Suppressor macrophage treated with lipopolysaccharide for 1 hour (primary cell): ENCODE results near the gene APP.

Experiments
- DNase-seq, 3 donors: peaks; one replicate each; pipeline ENCODE4 v3.0.0-alpha.2; 2020 to 2022

The APP gene

GRCh38 chr21:25967901-25968438 lies 202.6 kb downstream of the APP start:
- no peak for DNase-seq

GRCh38 chr21:25967181-25967900 lies 203.2 kb downstream of the APP start:
- peak; percentile 68 to 85 (median 82) for DNase-seq

- peak in 1 of 3 donors; percentile 11 for DNase-seq
These were observed 204.4 kb downstream of the APP start for GRCh38 chr21:25965951-25966707.

- no peak for DNase-seq
These were observed 205.6 kb downstream of the APP start for GRCh38 chr21:25964926-25965325.

- DNase-seq, result peak; percentile 79 to 93 (median 88)
These were observed 206.6 kb downstream of the APP start for GRCh38 chr21:25964015-25964414.

GRCh38 chr21:25963181-25963580 lies 207.4 kb downstream of the APP start:
- DNase-seq, result peak; percentile 44 to 74 (median 64)

GRCh38 chr21:25961042-25961441 lies 209.5 kb downstream of the APP start:
- no peak for DNase-seq

GRCh38 chr21:25960402-25960801 lies 210.2 kb downstream of the APP start:
- DNase-seq, result no peak

GRCh38 chr21:25959799-25960198 lies 210.8 kb downstream of the APP start:
- DNase-seq, result no peak

GRCh38 chr21:25956993-25957714 lies 213.4 kb downstream of the APP start:
- DNase-seq, result peak in 1 of 3 donors; percentile 7

- DNase-seq, result no peak
These were observed 214.9 kb downstream of the APP start for GRCh38 chr21:25955646-25956045.

- peak in 1 of 3 donors; percentile 25 for DNase-seq
These were observed 216.9 kb downstream of the APP start for GRCh38 chr21:25953659-25954058.

GRCh38 chr21:25953196-25953595 lies 217.4 kb downstream of the APP start:
- DNase-seq, result no peak

- no peak for DNase-seq
These were observed 218.3 kb downstream of the APP start for GRCh38 chr21:25952306-25952705.

GRCh38 chr21:25949701-25950100 lies 220.9 kb downstream of the APP start:
- DNase-seq, result no peak

- DNase-seq, result no peak
These were observed 225.8 kb downstream of the APP start for GRCh38 chr21:25944672-25945213.

GRCh38 chr21:25944082-25944481 lies 226.5 kb downstream of the APP start:
- DNase-seq, result no peak

GRCh38 chr21:25942135-25942534 lies 228.4 kb downstream of the APP start:
- no peak for DNase-seq

GRCh38 chr21:25939396-25939761 lies 231.2 kb downstream of the APP start:
- no peak for DNase-seq

GRCh38 chr21:25938658-25939395 lies 231.7 kb downstream of the APP start:
- no peak for DNase-seq

- no peak for DNase-seq
These were observed 233.8 kb downstream of the APP start for GRCh38 chr21:25936776-25937175.

GRCh38 chr21:25934771-25935224 lies 235.8 kb downstream of the APP start:
- DNase-seq, result peak; percentile 28 to 57 (median 42)
